ENCODE measurements around the gene HSD17B13.

The HSD17B13 gene

DNA sequence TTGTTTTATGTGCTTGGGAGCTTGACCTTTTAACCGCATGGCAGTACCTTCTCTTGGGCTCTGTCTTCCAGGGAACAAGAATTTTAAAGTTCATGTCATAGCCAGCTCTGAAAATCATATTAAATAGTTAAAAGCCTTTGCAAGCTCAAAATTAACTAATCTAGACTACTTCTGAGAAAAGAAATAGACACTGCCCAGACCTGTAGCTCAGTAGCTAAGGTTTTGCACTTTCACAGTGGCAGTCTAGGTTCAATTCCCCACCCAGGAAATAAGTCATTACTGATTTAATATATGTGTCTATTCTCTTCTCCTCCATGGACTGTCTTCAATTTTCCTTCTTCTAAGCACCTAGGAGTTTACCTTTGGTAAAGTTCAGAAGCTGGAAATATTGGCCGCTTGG, 40.9 kb upstream of the HSD17B13 start:
- Histone ChIP-seq H3K4me1 (ENCODE audit: control insufficient read depth in 1 of 2, insufficient read depth in 2 of 2, low read length in 2 of 2) (peaks cover 2 to 6% of the 10 kb centered on the region in 2 experiments), H3K9me3 (ENCODE audit: insufficient read depth, low read depth, low read length) (no peaks in the 10 kb centered on the region)

DNA sequence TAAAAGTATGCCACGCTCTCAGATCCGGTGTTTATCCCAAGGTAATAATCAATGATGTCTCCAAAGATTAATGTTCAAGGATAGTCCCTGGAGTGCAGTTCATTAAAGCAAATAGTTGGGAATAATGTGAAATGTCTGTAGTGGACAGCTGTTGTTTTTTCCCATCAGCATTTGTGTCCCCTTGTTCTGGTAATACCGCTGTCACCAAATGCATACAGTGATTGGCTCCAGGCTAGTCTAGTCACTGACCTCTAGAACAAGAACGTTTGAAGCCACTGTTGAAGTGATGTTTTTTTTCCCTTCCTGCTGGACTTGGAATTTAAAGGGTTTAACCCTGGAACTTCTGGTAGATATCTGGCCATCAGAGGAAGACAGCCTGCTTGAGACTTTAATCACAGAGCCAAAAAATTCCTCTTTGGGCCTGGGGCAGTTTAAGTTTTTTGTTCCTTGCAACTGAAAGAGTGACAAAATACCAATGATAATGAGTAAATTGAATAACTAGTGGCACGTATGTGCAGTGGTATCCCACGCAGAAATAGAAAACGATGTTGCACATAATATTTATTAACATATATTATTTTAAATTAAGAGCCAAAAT, 37.8 kb upstream of the HSD17B13 start:
- Histone ChIP-seq H3K4me3 (ENCODE audit: low read depth, low read length) (no peak overlapping the region), H2AK5ac (ENCODE audit: low read length) (no peak overlapping the region), H3K9ac (ENCODE audit: low read length) (no peak overlapping the region), H4K8ac (ENCODE audit: low read depth, low read length) (no peak overlapping the region), H4K91ac (ENCODE audit: low read depth, low read length) (no peak overlapping the region), H3K27ac (ENCODE audit: low read depth, low read length) (peak overlapping the region; percentile 71), H3K14ac (ENCODE audit: low read length) (no peak overlapping the region), H3K79me1 (ENCODE audit: low read length) (peaks cover 8% of the 10 kb centered on the region), H4K12ac (ENCODE audit: low read depth, low read length) (no peak overlapping the region), H2BK5ac (ENCODE audit: low read depth, low read length, poor library complexity) (no peak overlapping the region), H3K18ac (ENCODE audit: low read length) (no peak overlapping the region), H3K4me2 (ENCODE audit: low read length) (no peak overlapping the region), H3K9me3 (ENCODE audit: insufficient read depth, low read depth, low read length) (no peaks in the 10 kb centered on the region), H2BK12ac (ENCODE audit: low read length) (no peak overlapping the region), H2BK120ac (ENCODE audit: insufficient read depth, low read length, poor library complexity) (no peak overlapping the region), H3K79me2 (ENCODE audit: control insufficient read depth, insufficient read depth, low read length, poor library complexity) (no peaks in the 10 kb centered on the region), H3K36me3 (ENCODE audit: control insufficient read depth in 1 of 2, insufficient read depth in 2 of 2, low read length in 2 of 2) (peaks cover 4% of the 10 kb centered on the region in 2 experiments), H3K4ac (ENCODE audit: low read depth, low read length) (no peak overlapping the region), H2AFZ (ENCODE audit: insufficient read depth, low read length, poor library complexity) (no peak overlapping the region), H3K4me1 (ENCODE audit: control insufficient read depth in 1 of 2, insufficient read depth in 2 of 2, low read length in 2 of 2) (peaks cover 0 to 4% of the 10 kb centered on the region in 2 experiments), H3K27me3 (ENCODE audit: insufficient read depth, low read length) (no peaks in the 10 kb centered on the region), H3K23ac (ENCODE audit: low read length) (no peak overlapping the region)
- no CpG with 5 or more reads among the region's 7 CpGs for WGBS (ENCODE audit: extremely low coverage, insufficient coverage, insufficient read length)
- peak; percentile 71 to 95 for DNase-seq

More for the DNA sequence above, 40.9 kb upstream of the HSD17B13 start:
- H2BK120ac ChIP-seq (ENCODE audit: insufficient read depth, low read length, poor library complexity), result no peak overlapping the region
- H3K4me3 ChIP-seq (ENCODE audit: low read depth, low read length), result no peak overlapping the region
- H3K79me2 ChIP-seq (ENCODE audit: control insufficient read depth, insufficient read depth, low read length, poor library complexity), result no peaks in the 10 kb centered on the region
- H2AFZ ChIP-seq (ENCODE audit: insufficient read depth, low read length, poor library complexity), result no peak overlapping the region
- H3K79me1 ChIP-seq (ENCODE audit: low read length), result peaks cover 14% of the 10 kb centered on the region
- peaks cover 2 to 4% of the 10 kb centered on the region in 2 experiments for H3K36me3 ChIP-seq (ENCODE audit: control insufficient read depth in 1 of 2, insufficient read depth in 2 of 2, low read length in 2 of 2)
- no peak overlapping the region for H4K8ac ChIP-seq (ENCODE audit: low read depth, low read length)
- no peak overlapping the region for H3K4me2 ChIP-seq (ENCODE audit: low read length)
- H3K27me3 ChIP-seq (ENCODE audit: insufficient read depth, low read length), result no peaks in the 10 kb centered on the region
- no CpG with 5 or more reads among the region's 2 CpGs for WGBS (ENCODE audit: extremely low coverage, insufficient coverage, insufficient read length)
- H3K4ac ChIP-seq (ENCODE audit: low read depth, low read length), result no peak overlapping the region
- no peak overlapping the region for H2BK5ac ChIP-seq (ENCODE audit: low read depth, low read length, poor library complexity)
- H2BK12ac ChIP-seq (ENCODE audit: low read length), result no peak overlapping the region
- DNase-seq, result no peak
- H3K18ac ChIP-seq (ENCODE audit: low read length), result no peak overlapping the region
- no peak overlapping the region for H3K9ac ChIP-seq (ENCODE audit: low read length)
- H2AK5ac ChIP-seq (ENCODE audit: low read length), result no peak overlapping the region
- H3K23ac ChIP-seq (ENCODE audit: low read length), result no peak overlapping the region
- no peak overlapping the region for H3K27ac ChIP-seq (ENCODE audit: low read depth, low read length)
- no peak overlapping the region for H4K91ac ChIP-seq (ENCODE audit: low read depth, low read length)
- no peak overlapping the region for H3K14ac ChIP-seq (ENCODE audit: low read length)
- no peak overlapping the region for H4K12ac ChIP-seq (ENCODE audit: low read depth, low read length)

DNA sequence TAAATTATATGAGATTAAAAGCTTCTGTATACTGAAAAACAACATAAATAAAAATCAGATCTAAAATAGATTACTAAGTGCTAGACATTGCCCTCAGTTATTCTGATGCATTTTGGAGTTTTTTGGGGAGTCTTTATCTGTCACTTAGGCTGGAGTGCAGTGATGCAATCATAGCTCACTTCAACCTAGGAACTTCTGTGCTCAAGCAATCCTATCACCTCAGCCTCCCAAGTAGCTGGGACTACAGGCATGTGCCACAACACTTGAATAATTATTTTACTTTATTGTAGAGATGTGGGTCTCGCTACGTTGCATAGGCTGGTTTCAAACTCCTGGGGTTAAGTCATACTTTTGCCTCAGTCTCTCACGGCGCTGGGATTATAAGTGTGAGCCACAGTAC, 36.6 kb upstream of the HSD17B13 start:
- H3K18ac ChIP-seq (ENCODE audit: low read length), result no peak overlapping the region
- H2BK12ac ChIP-seq (ENCODE audit: low read length), result peak overlapping the region; percentile 65
- no peaks in the 10 kb centered on the region for H3K27me3 ChIP-seq (ENCODE audit: insufficient read depth, low read length)
- no CpG with 5 or more reads among the region's 4 CpGs for WGBS (ENCODE audit: extremely low coverage, insufficient coverage, insufficient read length)
- peak overlapping the region; percentile 29 for H2AK5ac ChIP-seq (ENCODE audit: low read length)
- no peak overlapping the region for H3K4me2 ChIP-seq (ENCODE audit: low read length)
- H3K9ac ChIP-seq (ENCODE audit: low read length), result no peak overlapping the region
- peaks cover 4% of the 10 kb centered on the region for H3K79me1 ChIP-seq (ENCODE audit: low read length)
- H3K4ac ChIP-seq (ENCODE audit: low read depth, low read length), result no peak overlapping the region
- H3K14ac ChIP-seq (ENCODE audit: low read length), result no peak overlapping the region
- H2BK5ac ChIP-seq (ENCODE audit: low read depth, low read length, poor library complexity), result peak overlapping the region; percentile 33
- no peak overlapping the region for H4K8ac ChIP-seq (ENCODE audit: low read depth, low read length)
- H3K27ac ChIP-seq (ENCODE audit: low read depth, low read length), result no peak overlapping the region
- DNase-seq, result no peak
- H2BK120ac ChIP-seq (ENCODE audit: insufficient read depth, low read length, poor library complexity), result peak overlapping the region; percentile 46
- H3K4me3 ChIP-seq (ENCODE audit: low read depth, low read length), result no peak overlapping the region
- no peak overlapping the region for H4K12ac ChIP-seq (ENCODE audit: low read depth, low read length)
- no peak overlapping the region for H3K23ac ChIP-seq (ENCODE audit: low read length)
- H2AFZ ChIP-seq (ENCODE audit: insufficient read depth, low read length, poor library complexity), result no peak overlapping the region
- no peaks in the 10 kb centered on the region for H3K79me2 ChIP-seq (ENCODE audit: control insufficient read depth, insufficient read depth, low read length, poor library complexity)
- peaks cover 2 to 3% of the 10 kb centered on the region in 2 experiments for H3K36me3 ChIP-seq (ENCODE audit: control insufficient read depth in 1 of 2, insufficient read depth in 2 of 2, low read length in 2 of 2)
- no peak overlapping the region for H4K91ac ChIP-seq (ENCODE audit: low read depth, low read length)
- H3K4me1 ChIP-seq (ENCODE audit: control insufficient read depth in 1 of 2, insufficient read depth in 2 of 2, low read length in 2 of 2), result peaks cover 0 to 2% of the 10 kb centered on the region in 2 experiments
- H3K9me3 ChIP-seq (ENCODE audit: insufficient read depth, low read depth, low read length), result no peaks in the 10 kb centered on the region

GRCh38 chr4:87356832-87357526, 34.3 kb upstream of the HSD17B13 start:
- H3K27ac ChIP-seq (ENCODE audit: low read depth, low read length), result no peak overlapping the region
- no peaks in the 10 kb centered on the region for H3K27me3 ChIP-seq (ENCODE audit: insufficient read depth, low read length)
- no peaks in the 10 kb centered on the region for H3K79me1 ChIP-seq (ENCODE audit: low read length)
- no peaks in the 10 kb centered on the region for H3K4me1 ChIP-seq (ENCODE audit: control insufficient read depth in 1 of 2, insufficient read depth in 2 of 2, low read length in 2 of 2)
- H3K9me3 ChIP-seq (ENCODE audit: insufficient read depth, low read depth, low read length), result no peaks in the 10 kb centered on the region
- H3K9ac ChIP-seq (ENCODE audit: low read length), result no peak overlapping the region
- H3K36me3 ChIP-seq (ENCODE audit: control insufficient read depth in 1 of 2, insufficient read depth in 2 of 2, low read length in 2 of 2), result peaks cover 2% of the 10 kb centered on the region in 2 experiments
- no peak overlapping the region for H4K12ac ChIP-seq (ENCODE audit: low read depth, low read length)
- H3K4me2 ChIP-seq (ENCODE audit: low read length), result no peak overlapping the region
- H3K23ac ChIP-seq (ENCODE audit: low read length), result no peak overlapping the region
- no peak overlapping the region for H3K4me3 ChIP-seq (ENCODE audit: low read depth, low read length)
- H4K8ac ChIP-seq (ENCODE audit: low read depth, low read length), result no peak overlapping the region
- no peak overlapping the region for H3K4ac ChIP-seq (ENCODE audit: low read depth, low read length)
- H2AFZ ChIP-seq (ENCODE audit: insufficient read depth, low read length, poor library complexity), result peak overlapping the region; percentile 54
- no peak overlapping the region for H2BK12ac ChIP-seq (ENCODE audit: low read length)
- WGBS (ENCODE audit: extremely low coverage, insufficient coverage, insufficient read length), result no CpG with 5 or more reads among the region's 2 CpGs
- peak; percentile 38 to 71 for DNase-seq
- no peak overlapping the region for H3K14ac ChIP-seq (ENCODE audit: low read length)
- no peaks in the 10 kb centered on the region for H3K79me2 ChIP-seq (ENCODE audit: control insufficient read depth, insufficient read depth, low read length, poor library complexity)
- H2AK5ac ChIP-seq (ENCODE audit: low read length), result no peak overlapping the region
- H2BK120ac ChIP-seq (ENCODE audit: insufficient read depth, low read length, poor library complexity), result no peak overlapping the region
- H3K18ac ChIP-seq (ENCODE audit: low read length), result no peak overlapping the region
- H2BK5ac ChIP-seq (ENCODE audit: low read depth, low read length, poor library complexity), result no peak overlapping the region
- no peak overlapping the region for H4K91ac ChIP-seq (ENCODE audit: low read depth, low read length)

Data from trophoblast cell (in vitro differentiated cells and primary cell).